Measurements from ENCODE around the gene NOP58. TPM values are rescaled to one million over a fixed set of nuclear protein-coding genes. Genes with fewer than 3 reads are reported as not detected.
"Not testable (repeated sequence)": the region's sequence is repeated elsewhere in the genome, so short reads cannot be mapped to it uniquely, and the experiment has no call there.

The NOP58 gene
- total RNA-seq, 1 donor from 2014 or later, result 74.5 TPM

GRCh38 chr2:202306034-202306433 is 40.5 kb downstream of the NOP58 start:
- no peak for DNase-seq (ENCODE audit: low read depth)

- no peak for DNase-seq (ENCODE audit: low read depth)
Measured at GRCh38 chr2:202307690-202308089, 42.1 kb downstream of the NOP58 start.

GRCh38 chr2:202311823-202312388 is 46.3 kb downstream of the NOP58 start:
- DNase-seq (ENCODE audit: low read depth), result no peak

- DNase-seq (ENCODE audit: low read depth), result no peak
Measured at GRCh38 chr2:202314116-202314515, 48.6 kb downstream of the NOP58 start.

- peak; percentile 86 for DNase-seq (ENCODE audit: low read depth)
Measured at GRCh38 chr2:202317080-202317857, 51.7 kb downstream of the NOP58 start.

GRCh38 chr2:202320362-202320761 is 54.8 kb downstream of the NOP58 start:
- DNase-seq (ENCODE audit: low read depth), result not testable (repeated sequence)

- no peak for DNase-seq (ENCODE audit: low read depth)
Measured at GRCh38 chr2:202322435-202322834, 56.9 kb downstream of the NOP58 start.

- peak; percentile 16 for DNase-seq (ENCODE audit: low read depth)
Measured at GRCh38 chr2:202327858-202328257, 62.3 kb downstream of the NOP58 start.

- no peak for DNase-seq (ENCODE audit: low read depth)
Measured at GRCh38 chr2:202335791-202336467, 70.4 kb downstream of the NOP58 start.

GRCh38 chr2:202337151-202337550 is 71.6 kb downstream of the NOP58 start:
- peak; percentile 49 for DNase-seq (ENCODE audit: low read depth)

- no peak for DNase-seq (ENCODE audit: low read depth)
Measured at GRCh38 chr2:202337706-202338346, 72.3 kb downstream of the NOP58 start.

- DNase-seq (ENCODE audit: low read depth), result no peak
Measured at GRCh38 chr2:202339071-202339870, 73.7 kb downstream of the NOP58 start.

- peak; percentile 20 for DNase-seq (ENCODE audit: low read depth)
Measured at GRCh38 chr2:202344178-202344577, 78.6 kb downstream of the NOP58 start.

- DNase-seq (ENCODE audit: low read depth), result no peak
Measured at GRCh38 chr2:202346180-202346579, 80.6 kb downstream of the NOP58 start.

Other genes starting within 250 kb of the NOP58 start
- gene FZD7, start 231.9 kb upstream of the NOP58 start, total RNA-seq, result 17.1 and 55.2 TPM in 2 replicates
- not detected in 2 replicates for gene KIAA2012, start 192.5 kb upstream of the NOP58 start, total RNA-seq
- gene SUMO1, start 27.2 kb upstream of the NOP58 start, total RNA-seq, result 133 and 241 TPM in 2 replicates
- 19.4 and 65.7 TPM in 2 replicates for gene BMPR2, start 110.6 kb downstream of the NOP58 start, total RNA-seq